Measurements from ENCODE around the gene FBXO28. TPM values are rescaled to one million over a fixed set of nuclear protein-coding genes. Genes with fewer than 3 reads are reported as not detected.

FBXO28 gene
- polyA plus RNA-seq, 1 donor (not counting 4 experiments of a cell fraction or from before 2014, with no cell fraction given), result 36.5 TPM

DNA sequence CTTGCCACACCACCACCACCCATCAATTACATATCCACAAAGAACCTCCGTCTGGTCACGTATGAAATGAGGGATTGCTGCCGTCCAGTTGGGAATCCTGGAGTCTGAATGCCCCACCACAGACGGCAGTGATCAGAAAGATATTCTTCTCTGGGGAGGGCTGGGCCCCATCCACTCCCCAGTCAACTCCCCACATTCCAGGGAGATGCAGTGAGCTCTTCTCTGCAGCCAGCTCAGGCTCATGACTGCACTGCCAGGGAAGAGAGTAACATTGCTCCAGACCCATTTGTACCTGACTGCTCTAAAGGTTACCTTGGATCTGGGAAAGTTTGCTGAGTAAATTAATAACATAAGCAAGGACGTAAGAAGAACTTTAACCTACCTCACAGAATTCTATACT is 87.5 kb downstream of the FBXO28 start:
- no peaks in the 10 kb centered on the region for H4K20me1 ChIP-seq (ENCODE audit: control insufficient read depth, extremely low read depth, insufficient read depth, low read length)
- H3K9ac ChIP-seq (ENCODE audit: control insufficient read depth, extremely low read depth, insufficient read depth, low read length), result no peak overlapping the region
- dilution Hi-C loops (cut with MboI; ENCODE audit: extremely low pct_ligation_motif_present, low sequenced_read_pairs), result no loop called here
- no peak overlapping the region for H3K4me2 ChIP-seq (ENCODE audit: control insufficient read depth, extremely low read depth, insufficient read depth, low read depth, low read length)
- no peaks in the 10 kb centered on the region for H3K36me3 ChIP-seq (ENCODE audit: control insufficient read depth in 2 of 2, extremely low read depth in 1 of 2, insufficient read depth in 2 of 2, low read length in 2 of 2)
- H3K4me1 ChIP-seq (ENCODE audit: control insufficient read depth, extremely low read depth, insufficient read depth, low read length), result peaks cover 47% of the 10 kb centered on the region
- no peak overlapping the region for H3K27ac ChIP-seq (ENCODE audit: control insufficient read depth, insufficient read depth, low read length)
- DNase-seq (ENCODE audit: low read depth, low spot score), result no peak
- no peaks in the 10 kb centered on the region for H3K9me1 ChIP-seq (ENCODE audit: control insufficient read depth, extremely low read depth, insufficient read depth, low read length)
- no peak for FAIRE-seq
- no peak for TF ChIP-seq EZH2 (IDR thresholded peaks at IDR 0.05; ENCODE audit: low read length)
- TF ChIP-seq, protein P1, sequence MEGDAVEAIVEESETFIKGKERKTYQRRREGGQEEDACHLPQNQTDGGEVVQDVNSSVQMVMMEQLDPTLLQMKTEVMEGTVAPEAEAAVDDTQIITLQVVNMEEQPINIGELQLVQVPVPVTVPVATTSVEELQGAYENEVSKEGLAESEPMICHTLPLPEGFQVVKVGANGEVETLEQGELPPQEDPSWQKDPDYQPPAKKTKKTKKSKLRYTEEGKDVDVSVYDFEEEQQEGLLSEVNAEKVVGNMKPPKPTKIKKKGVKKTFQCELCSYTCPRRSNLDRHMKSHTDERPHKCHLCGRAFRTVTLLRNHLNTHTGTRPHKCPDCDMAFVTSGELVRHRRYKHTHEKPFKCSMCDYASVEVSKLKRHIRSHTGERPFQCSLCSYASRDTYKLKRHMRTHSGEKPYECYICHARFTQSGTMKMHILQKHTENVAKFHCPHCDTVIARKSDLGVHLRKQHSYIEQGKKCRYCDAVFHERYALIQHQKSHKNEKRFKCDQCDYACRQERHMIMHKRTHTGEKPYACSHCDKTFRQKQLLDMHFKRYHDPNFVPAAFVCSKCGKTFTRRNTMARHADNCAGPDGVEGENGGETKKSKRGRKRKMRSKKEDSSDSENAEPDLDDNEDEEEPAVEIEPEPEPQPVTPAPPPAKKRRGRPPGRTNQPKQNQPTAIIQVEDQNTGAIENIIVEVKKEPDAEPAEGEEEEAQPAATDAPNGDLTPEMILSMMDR (optimal IDR thresholded peaks at IDR 0.05 in 1 of 3, IDR thresholded peaks at IDR 0.05 in 1 of 3, conservative IDR thresholded peaks at IDR 0.05 in 1 of 3; ENCODE audit: extremely low read depth in 1 of 3, insufficient read depth in 2 of 3, low read length in 3 of 3), result no peak
- H3K9me3 ChIP-seq (ENCODE audit: control insufficient read depth, low read depth, low read length), result no peaks in the 10 kb centered on the region
- H2AFZ ChIP-seq (ENCODE audit: control insufficient read depth, low read length), result no peak overlapping the region
- no peak overlapping the region for H3K4me3 ChIP-seq (ENCODE audit: control insufficient read depth in 2 of 3, extremely low read depth in 1 of 3, insufficient read depth in 2 of 3, low read depth in 1 of 3, low read length in 3 of 3)
- no peaks in the 10 kb centered on the region for H3K79me2 ChIP-seq (ENCODE audit: control insufficient read depth, insufficient read depth, low read length)
- H3K27me3 ChIP-seq (ENCODE audit: control insufficient read depth, extremely low read depth, insufficient read depth, low read length), result no peaks in the 10 kb centered on the region

DNA sequence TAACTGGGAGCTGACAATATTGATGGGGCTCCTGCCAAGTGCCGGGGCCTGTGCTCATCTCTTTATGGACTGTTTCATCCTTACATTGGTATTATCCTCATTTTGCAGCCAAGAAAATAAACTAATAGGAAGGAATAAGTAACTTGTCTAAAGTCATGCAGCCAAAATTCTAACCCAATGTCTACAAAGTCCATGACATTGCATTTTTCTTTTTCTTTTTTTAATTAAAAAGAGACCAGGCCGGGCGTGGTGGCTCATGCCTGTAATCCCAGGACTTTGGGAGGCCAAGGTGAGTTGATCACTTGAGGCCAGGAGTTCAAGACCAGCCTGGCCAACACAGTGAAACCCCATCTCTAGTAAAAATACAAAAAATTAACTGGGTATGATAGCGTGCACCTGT is 87.9 kb downstream of the FBXO28 start:
- FAIRE-seq (no peak), DNase-seq (ENCODE audit: low read depth, low spot score) (no peak)
- peaks cover 45% of the 10 kb centered on the region for H3K4me1 ChIP-seq (ENCODE audit: control insufficient read depth, extremely low read depth, insufficient read depth, low read length)
- TF ChIP-seq, protein P1 (optimal IDR thresholded peaks at IDR 0.05 in 1 of 3, IDR thresholded peaks at IDR 0.05 in 1 of 3, conservative IDR thresholded peaks at IDR 0.05 in 1 of 3; ENCODE audit: extremely low read depth in 1 of 3, insufficient read depth in 2 of 3, low read length in 3 of 3), result no peak
- TF ChIP-seq EZH2 (IDR thresholded peaks at IDR 0.05; ENCODE audit: low read length), result no peak
- H3K9me1 ChIP-seq (ENCODE audit: control insufficient read depth, extremely low read depth, insufficient read depth, low read length), result no peaks in the 10 kb centered on the region
- no peak overlapping the region for H3K9ac ChIP-seq (ENCODE audit: control insufficient read depth, extremely low read depth, insufficient read depth, low read length)
- H3K27me3 ChIP-seq (ENCODE audit: control insufficient read depth, extremely low read depth, insufficient read depth, low read length), result no peaks in the 10 kb centered on the region
- H2AFZ ChIP-seq (ENCODE audit: control insufficient read depth, low read length), result no peak overlapping the region
- H3K79me2 ChIP-seq (ENCODE audit: control insufficient read depth, insufficient read depth, low read length), result no peaks in the 10 kb centered on the region
- no peak overlapping the region for H3K4me2 ChIP-seq (ENCODE audit: control insufficient read depth, extremely low read depth, insufficient read depth, low read depth, low read length)
- no peak overlapping the region for H3K4me3 ChIP-seq (ENCODE audit: control insufficient read depth in 2 of 3, extremely low read depth in 1 of 3, insufficient read depth in 2 of 3, low read depth in 1 of 3, low read length in 3 of 3)
- no peaks in the 10 kb centered on the region for H4K20me1 ChIP-seq (ENCODE audit: control insufficient read depth, extremely low read depth, insufficient read depth, low read length)
- dilution Hi-C loops (cut with MboI; ENCODE audit: extremely low pct_ligation_motif_present, low sequenced_read_pairs), result no loop called here
- no peaks in the 10 kb centered on the region for H3K36me3 ChIP-seq (ENCODE audit: control insufficient read depth in 2 of 2, extremely low read depth in 1 of 2, insufficient read depth in 2 of 2, low read length in 2 of 2)
- H3K27ac ChIP-seq (ENCODE audit: control insufficient read depth, insufficient read depth, low read length), result no peak overlapping the region
- H3K9me3 ChIP-seq (ENCODE audit: control insufficient read depth, low read depth, low read length), result no peaks in the 10 kb centered on the region

Data from keratinocyte (primary cell).